Measurements from ENCODE around the gene MRFAP1. TPM values are rescaled to one million over a fixed set of nuclear protein-coding genes. Genes with fewer than 3 reads are reported as not detected.

Gene MRFAP1
- polyA plus RNA-seq, 3 donors: 72.1 to 180 (median 171) TPM

DNA sequence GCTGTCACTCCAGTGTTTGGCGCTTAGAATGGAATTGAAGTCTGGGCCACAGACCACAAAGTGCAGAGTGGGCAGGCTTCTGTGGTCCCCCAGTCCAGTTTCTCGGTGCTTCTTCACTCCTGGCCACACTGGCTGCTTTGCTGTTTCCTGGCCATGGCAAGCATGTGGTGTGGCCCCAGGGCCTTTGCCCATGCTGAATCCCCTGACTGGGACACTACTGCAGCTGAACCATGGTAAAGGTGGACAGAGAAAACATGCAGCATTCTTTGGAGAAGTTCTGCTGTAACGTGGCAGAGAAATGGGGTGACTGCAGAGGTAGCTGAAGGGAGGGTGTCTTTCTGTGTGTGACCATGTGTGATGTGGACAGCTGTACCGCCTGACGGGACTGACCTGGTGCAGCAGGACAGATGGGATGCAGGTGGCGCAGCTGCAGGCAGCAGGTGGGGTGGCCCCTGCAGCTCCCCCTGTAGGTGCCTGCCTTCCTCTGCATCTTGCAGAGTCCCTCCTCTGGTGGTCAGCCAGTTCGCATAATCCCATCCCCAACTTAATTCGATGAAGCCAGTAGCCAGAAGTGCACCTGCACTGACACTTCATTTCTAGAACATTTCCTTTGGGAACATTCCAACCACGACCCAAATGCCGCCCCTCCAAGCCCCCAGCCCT, 40.0 kb downstream of the MRFAP1 start:
- 96% methylated on average over 9 of the region's 10 CpGs for WGBS (ENCODE audit: insufficient coverage)
- H3K27me3 Mint-ChIP-seq (ENCODE audit: low read depth in 3 of 3): peaks cover 0 to 5% (median 5%) of the 10 kb centered on the region in 3 donors
- Histone ChIP-seq H3K27ac (ENCODE audit: low read depth in 1 of 2, low read length in 2 of 2) (no peak overlapping the region), H3K4me2 (replicated peaks; ENCODE audit: extremely low read depth, low read length, poor library complexity, severe bottlenecking) (no peak overlapping the region), H3K9ac (ENCODE audit: insufficient read depth, low read length, poor library complexity, severe bottlenecking) (no peak overlapping the region), H4K20me1 (ENCODE audit: insufficient read depth, low read length) (peaks cover 10% of the 10 kb centered on the region), H2AFZ (ENCODE audit: insufficient read depth, low read depth, low read length, poor library complexity, severe bottlenecking) (no peak overlapping the region), H3K36me3 (replicated peaks in 1 of 2; ENCODE audit: control insufficient read depth in 1 of 2, insufficient read depth in 2 of 2, low read length in 2 of 2) (peaks cover 0 to 6% of the 10 kb centered on the region in 2 donors), H3K27me3 (ENCODE audit: control insufficient read depth in 2 of 2, insufficient read depth in 2 of 2, low read length in 2 of 2) (no peaks in the 10 kb centered on the region), H3K4me1 (ENCODE audit: control insufficient read depth in 1 of 2, insufficient read depth in 2 of 2, low read length in 2 of 2) (peaks cover 19 to 26% of the 10 kb centered on the region in 2 donors), H3K9me3 (replicated peaks in 1 of 2; ENCODE audit: control insufficient read depth in 1 of 2, insufficient read depth in 1 of 2, low read length in 2 of 2) (peaks cover 0 to 5% of the 10 kb centered on the region in 2 donors), H3K4me3 (replicated peaks in 1 of 3; ENCODE audit: low read depth in 2 of 3, low read length in 3 of 3) (no peak overlapping the region), H3K79me2 (ENCODE audit: insufficient read depth, low read length) (peaks cover 22% of the 10 kb centered on the region)
- no peak overlapping the region for H3K4me3 Mint-ChIP-seq
- peaks cover 18 to 29% of the 10 kb centered on the region in 2 donors for H3K36me3 Mint-ChIP-seq
- TF ChIP-seq, protein P1, sequence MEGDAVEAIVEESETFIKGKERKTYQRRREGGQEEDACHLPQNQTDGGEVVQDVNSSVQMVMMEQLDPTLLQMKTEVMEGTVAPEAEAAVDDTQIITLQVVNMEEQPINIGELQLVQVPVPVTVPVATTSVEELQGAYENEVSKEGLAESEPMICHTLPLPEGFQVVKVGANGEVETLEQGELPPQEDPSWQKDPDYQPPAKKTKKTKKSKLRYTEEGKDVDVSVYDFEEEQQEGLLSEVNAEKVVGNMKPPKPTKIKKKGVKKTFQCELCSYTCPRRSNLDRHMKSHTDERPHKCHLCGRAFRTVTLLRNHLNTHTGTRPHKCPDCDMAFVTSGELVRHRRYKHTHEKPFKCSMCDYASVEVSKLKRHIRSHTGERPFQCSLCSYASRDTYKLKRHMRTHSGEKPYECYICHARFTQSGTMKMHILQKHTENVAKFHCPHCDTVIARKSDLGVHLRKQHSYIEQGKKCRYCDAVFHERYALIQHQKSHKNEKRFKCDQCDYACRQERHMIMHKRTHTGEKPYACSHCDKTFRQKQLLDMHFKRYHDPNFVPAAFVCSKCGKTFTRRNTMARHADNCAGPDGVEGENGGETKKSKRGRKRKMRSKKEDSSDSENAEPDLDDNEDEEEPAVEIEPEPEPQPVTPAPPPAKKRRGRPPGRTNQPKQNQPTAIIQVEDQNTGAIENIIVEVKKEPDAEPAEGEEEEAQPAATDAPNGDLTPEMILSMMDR (IDR thresholded peaks at IDR 0.05): no peak
- H3K9me3 Mint-ChIP-seq: peaks cover 5 to 19% (median 9%) of the 10 kb centered on the region in 7 donors
- H3K4me1 Mint-ChIP-seq: peaks cover 30% of the 10 kb centered on the region
- intact Hi-C loops (cut with micrococcal nuclease): no loop called here
- H3K27ac Mint-ChIP-seq: no peak overlapping the region
- no peak for DNase-seq

- Histone ChIP-seq H3K36me3 (replicated peaks in 1 of 2; ENCODE audit: control insufficient read depth in 1 of 2, insufficient read depth in 2 of 2, low read length in 2 of 2) (no peaks in the 10 kb centered on the region), H3K4me2 (replicated peaks; ENCODE audit: extremely low read depth, low read length, poor library complexity, severe bottlenecking) (no peak overlapping the region), H4K20me1 (ENCODE audit: insufficient read depth, low read length) (peaks cover 10% of the 10 kb centered on the region), H3K4me1 (ENCODE audit: control insufficient read depth in 1 of 2, insufficient read depth in 2 of 2, low read length in 2 of 2) (peaks cover 13 to 19% of the 10 kb centered on the region in 2 donors), H3K9ac (ENCODE audit: insufficient read depth, low read length, poor library complexity, severe bottlenecking) (no peak overlapping the region), H3K4me3 (replicated peaks in 1 of 3; ENCODE audit: low read depth in 2 of 3, low read length in 3 of 3) (no peak overlapping the region), H3K9me3 (replicated peaks in 1 of 2; ENCODE audit: control insufficient read depth in 1 of 2, insufficient read depth in 1 of 2, low read length in 2 of 2) (peaks cover 0 to 5% of the 10 kb centered on the region in 2 donors), H3K27me3 (ENCODE audit: control insufficient read depth in 2 of 2, insufficient read depth in 2 of 2, low read length in 2 of 2) (no peaks in the 10 kb centered on the region), H2AFZ (ENCODE audit: insufficient read depth, low read depth, low read length, poor library complexity, severe bottlenecking) (no peak overlapping the region), H3K79me2 (ENCODE audit: insufficient read depth, low read length) (peaks cover 15% of the 10 kb centered on the region), H3K27ac (ENCODE audit: low read depth in 1 of 2, low read length in 2 of 2) (no peak overlapping the region)
- no peak overlapping the region for H3K27ac Mint-ChIP-seq
- intact Hi-C loops (cut with micrococcal nuclease): no loop called here
- 91% methylated on average over 9 of the region's 9 CpGs for WGBS (ENCODE audit: insufficient coverage)
- H3K4me3 Mint-ChIP-seq: no peak overlapping the region
- peaks cover 23% of the 10 kb centered on the region for H3K4me1 Mint-ChIP-seq
- no peak for DNase-seq
- H3K9me3 Mint-ChIP-seq: peaks cover 5 to 19% (median 9%) of the 10 kb centered on the region in 7 donors
- H3K27me3 Mint-ChIP-seq (ENCODE audit: low read depth in 3 of 3): peaks cover 0 to 5% (median 3%) of the 10 kb centered on the region in 3 donors
- H3K36me3 Mint-ChIP-seq: peaks cover 12 to 22% of the 10 kb centered on the region in 2 donors
- TF ChIP-seq, protein P1 (IDR thresholded peaks at IDR 0.05): no peak
These were observed 40.7 kb downstream of the MRFAP1 start for GRCh38 chr4:6681191-6681590.

Measured in CD14-positive monocyte (primary cell).